B cell (primary cell): ENCODE data around the gene RHOT1. TPM values are rescaled to one million over a fixed set of nuclear protein-coding genes. Genes with fewer than 3 reads are reported as not detected.

Experiments used
- ATAC-seq: fragments of 200-7000 bp; cut with Tn5 transposase; one replicate; pipeline ENCODE4 v1.10.0; 2021; ENCODE audit warnings: low read depth, mild to moderate bottlenecking, moderate number of reproducible peaks, moderate library complexity
- CTCF ChIA-PET: fragments of 350-600 bp; sonication (Branson Sonifier 250); formaldehyde crosslinking; loops from one replicate; lab custom pipeline; 2021; ENCODE audit warnings: antibody characterized with exemption, inconsistent platforms; lab: Charles Lee
- POLR2A ChIA-PET: fragments of 350-600 bp; sonication (Branson Sonifier 250); formaldehyde crosslinking; loops from one replicate; lab custom pipeline; 2021; ENCODE audit warnings: antibody characterized with exemption; lab: Charles Lee
- DNase-seq: peaks from one replicate; pipeline ENCODE4 v3.0.0; 2013
- H2AFZ ChIP-seq: 2 replicates; pipeline ENCODE4 v1.6.1; 2012; ENCODE audit warnings: mild to moderate bottlenecking, low read depth, low read length; ENCODE audit not compliant: insufficient read depth, poor library complexity, severe bottlenecking
- H3K27ac ChIP-seq, 2 donors: 1 replicate in 1 of 2; 2 replicates in 1 of 2; pipeline ENCODE4 v1.5.1; 2012 to 2013; ENCODE audit warnings: low read length in 2 of 2, mild to moderate bottlenecking in 2 of 2, moderate library complexity in 1 of 2
- H3K27me3 ChIP-seq, 4 experiments: fragments of 200-600 bp in 1 of 4; sonication (generic) in 1 of 4; replicated peaks in 1 of 4; 1 replicate in 2 of 4; 2 replicates in 2 of 4; pipeline versions ENCODE4 v1.6.1 to v1.7.0; 2013 to 2016; ENCODE audit warnings: low read length in 3 of 4, mild to moderate bottlenecking in 2 of 4, mixed read lengths in 1 of 4, moderate library complexity in 1 of 4; ENCODE audit not compliant: insufficient read depth in 4 of 4, control insufficient read depth in 3 of 4; ENCODE audit errors: control extremely low read depth in 1 of 4
- H3K36me3 ChIP-seq, 2 experiments: replicated peaks in 1 of 2; 1 replicate in 1 of 2; 2 replicates in 1 of 2; pipeline versions ENCODE4 v1.6.1 to v1.7.1; 2013; ENCODE audit warnings: low read length in 1 of 2; ENCODE audit not compliant: insufficient read depth in 2 of 2, control insufficient read depth in 1 of 2; ENCODE audit errors: control extremely low read depth in 1 of 2, extremely low read depth in 1 of 2
- H3K4me1 ChIP-seq, 2 donors: fragments of 200-600 bp in 1 of 2; sonication (generic) in 1 of 2; 1 replicate in 1 of 2; 2 replicates in 1 of 2; pipeline versions ENCODE4 v1.5.1 to v1.6.1; 2013 to 2017; ENCODE audit warnings: low read length in 2 of 2; ENCODE audit not compliant: control insufficient read depth in 2 of 2, insufficient read depth in 2 of 2
- H3K4me2 ChIP-seq: replicated peaks from 2 replicates; pipeline ENCODE3; 2012; ENCODE audit warnings: mild to moderate bottlenecking, low read depth, low read length; ENCODE audit not compliant: poor library complexity, severe bottlenecking
- H3K4me3 ChIP-seq, 5 experiments: fragments of 200-600 bp in 1 of 5; sonication (generic) in 1 of 5; 1 replicate in 3 of 5; 2 replicates in 2 of 5; pipeline versions ENCODE4 v1.5.1 to v1.7.0; 2011 to 2016; ENCODE audit warnings: low read length in 4 of 5, mild to moderate bottlenecking in 4 of 5, low read depth in 2 of 5, control low read depth in 1 of 5, moderate library complexity in 1 of 5; ENCODE audit not compliant: insufficient read depth in 1 of 5; ENCODE audit errors: control extremely low read depth in 1 of 5, extremely low read depth in 1 of 5
- H3K79me2 ChIP-seq: fragments of 200-600 bp; sonication (generic); one replicate; pipeline ENCODE4 v1.6.0; 2016; ENCODE audit warnings: low read length; ENCODE audit not compliant: control insufficient read depth, insufficient read depth
- H3K9ac ChIP-seq: fragments of 200-600 bp; sonication (generic); 2 replicates; pipeline ENCODE4 v1.6.1; 2017; ENCODE audit warnings: mild to moderate bottlenecking, low read length, moderate library complexity
- H3K9me3 ChIP-seq, 3 donors: one replicate each; pipeline versions ENCODE4 v1.6.1 to v1.7.1; 2013; ENCODE audit warnings: low read length in 2 of 3; ENCODE audit not compliant: control insufficient read depth in 2 of 3, insufficient read depth in 1 of 3; ENCODE audit errors: control extremely low read depth in 1 of 3
- H4K20me1 ChIP-seq: 2 replicates; pipeline ENCODE4 v1.6.0; 2012; ENCODE audit warnings: mild to moderate bottlenecking, low read length; ENCODE audit not compliant: insufficient read depth, control insufficient read depth, poor library complexity, severe bottlenecking
- H3K27ac Mint-ChIP-seq: one replicate; pipeline ENCODE4 v1.8.0; 2021; ENCODE audit warnings: mixed read lengths
- H3K27me3 Mint-ChIP-seq: one replicate; pipeline ENCODE4 v1.8.0; 2021; ENCODE audit warnings: mixed read lengths
- H3K4me1 Mint-ChIP-seq: one replicate; pipeline ENCODE4 v1.8.0; 2021; ENCODE audit warnings: mixed read lengths
- H3K4me3 Mint-ChIP-seq: one replicate; pipeline ENCODE4 v1.8.0; 2021; ENCODE audit warnings: mixed read lengths
- H3K9me3 Mint-ChIP-seq: one replicate; pipeline ENCODE4 v1.8.0; 2022; ENCODE audit warnings: mixed read lengths; ENCODE audit not compliant: insufficient read depth
- EZH2 ChIP-seq: IDR thresholded peaks from 2 replicates; pipeline ENCODE4 v1.6.1; 2012; ENCODE audit warnings: borderline replicate concordance, low read depth, mild to moderate bottlenecking, moderate library complexity, low read length; ENCODE audit not compliant: insufficient read depth, poor library complexity, severe bottlenecking
- WGBS: methylation state at CpG from one replicate; pipeline ENCODE4 v1.1.5; 2013; ENCODE audit warnings: missing lambda C conversion rate; ENCODE audit not compliant: insufficient coverage; 5-methylcytosine and 5-hydroxymethylcytosine counted together
- intact Hi-C: fragments of 100-400 bp; cut with micrococcal nuclease; formaldehyde crosslinking; loops from one replicate; pipeline ENCODE4 v1.10.0; 2022
- polyA plus RNA-seq: library from polyadenylated mRNA; depleted of rRNA; stranded (reverse); fragments of >200 nt; gene quantifications from 2 replicates; pipeline ENCODE4 v1.2.3, GENCODE V29; 2012
- total RNA-seq, 2 donors: library from RNA; stranded (reverse); fragments of 120-200 nt in 1 of 2; gene quantifications; 1 replicate in 1 of 2; 2 replicates in 1 of 2; pipeline versions ENCODE4 v1.2.3 to v1.2.4, GENCODE V29; 2013 to 2022
- TF ChIP-seq, protein P1 (sequence below): fragments of 200-600 bp; IDR thresholded peaks from one replicate; pipeline ENCODE4 v1.8.0; 2022; ENCODE audit warnings: antibody characterized with exemption, mild to moderate bottlenecking

RHOT1 gene
- total and polyA plus RNA-seq, 2 donors (not counting 1 experiment from before 2014, with no cell fraction given) = 24.6 to 24.7 TPM

DNA sequence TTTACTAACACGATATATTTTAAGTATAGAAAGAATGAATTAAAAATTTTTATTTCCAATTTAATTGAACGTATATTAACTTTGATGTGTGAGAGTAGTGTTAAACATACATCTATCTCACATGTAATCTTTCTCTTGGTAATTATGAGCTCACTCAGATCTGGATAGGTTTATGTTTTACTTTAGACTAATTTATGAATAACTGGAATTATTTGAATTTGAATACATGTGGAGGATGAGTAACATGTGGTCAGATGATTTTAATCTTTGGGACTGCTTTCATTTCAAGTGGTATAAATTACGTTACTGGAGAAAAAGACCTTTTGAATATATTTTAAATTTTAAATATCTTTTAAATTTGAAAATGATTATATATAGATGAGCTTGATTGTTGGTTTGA, 73.4 kb downstream of the RHOT1 start:
- H3K4me2 ChIP-seq = no peak overlapping the region
- no peaks in the 10 kb centered on the region for H3K4me1 Mint-ChIP-seq
- no peak for DNase-seq
- H3K27me3 Mint-ChIP-seq = no peaks in the 10 kb centered on the region
- H3K4me3 Mint-ChIP-seq = no peak overlapping the region
- ChIA-PET POLR2A (no interaction called here), CTCF (interaction anchor here (0.6 kb wide), 1 partner anchor 443 kb away, joined by 3 read pairs; no protein-coding TSS in a partner anchor)
- no peaks in the 10 kb centered on the region for H3K79me2 ChIP-seq
- no peaks in the 10 kb centered on the region for H3K27me3 ChIP-seq
- no peaks in the 10 kb centered on the region for H3K9me3 ChIP-seq
- intact Hi-C loops = no loop called here
- no peak overlapping the region for H3K27ac ChIP-seq
- no peaks in the 10 kb centered on the region for H3K4me1 ChIP-seq
- WGBS = no CpG with 5 or more reads among the region's 3 CpGs
- no peak overlapping the region for H2AFZ ChIP-seq
- TF ChIP-seq, protein P1, sequence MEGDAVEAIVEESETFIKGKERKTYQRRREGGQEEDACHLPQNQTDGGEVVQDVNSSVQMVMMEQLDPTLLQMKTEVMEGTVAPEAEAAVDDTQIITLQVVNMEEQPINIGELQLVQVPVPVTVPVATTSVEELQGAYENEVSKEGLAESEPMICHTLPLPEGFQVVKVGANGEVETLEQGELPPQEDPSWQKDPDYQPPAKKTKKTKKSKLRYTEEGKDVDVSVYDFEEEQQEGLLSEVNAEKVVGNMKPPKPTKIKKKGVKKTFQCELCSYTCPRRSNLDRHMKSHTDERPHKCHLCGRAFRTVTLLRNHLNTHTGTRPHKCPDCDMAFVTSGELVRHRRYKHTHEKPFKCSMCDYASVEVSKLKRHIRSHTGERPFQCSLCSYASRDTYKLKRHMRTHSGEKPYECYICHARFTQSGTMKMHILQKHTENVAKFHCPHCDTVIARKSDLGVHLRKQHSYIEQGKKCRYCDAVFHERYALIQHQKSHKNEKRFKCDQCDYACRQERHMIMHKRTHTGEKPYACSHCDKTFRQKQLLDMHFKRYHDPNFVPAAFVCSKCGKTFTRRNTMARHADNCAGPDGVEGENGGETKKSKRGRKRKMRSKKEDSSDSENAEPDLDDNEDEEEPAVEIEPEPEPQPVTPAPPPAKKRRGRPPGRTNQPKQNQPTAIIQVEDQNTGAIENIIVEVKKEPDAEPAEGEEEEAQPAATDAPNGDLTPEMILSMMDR = no peak
- TF ChIP-seq EZH2 = no peak
- H4K20me1 ChIP-seq = no peaks in the 10 kb centered on the region
- no peak for ATAC-seq
- H3K36me3 ChIP-seq = peaks cover 0 to 11% of the 10 kb centered on the region in 2 experiments
- H3K9ac ChIP-seq = no peak overlapping the region
- no peak overlapping the region for H3K27ac Mint-ChIP-seq
- no peaks in the 10 kb centered on the region for H3K9me3 Mint-ChIP-seq
- no peak overlapping the region for H3K4me3 ChIP-seq

DNA sequence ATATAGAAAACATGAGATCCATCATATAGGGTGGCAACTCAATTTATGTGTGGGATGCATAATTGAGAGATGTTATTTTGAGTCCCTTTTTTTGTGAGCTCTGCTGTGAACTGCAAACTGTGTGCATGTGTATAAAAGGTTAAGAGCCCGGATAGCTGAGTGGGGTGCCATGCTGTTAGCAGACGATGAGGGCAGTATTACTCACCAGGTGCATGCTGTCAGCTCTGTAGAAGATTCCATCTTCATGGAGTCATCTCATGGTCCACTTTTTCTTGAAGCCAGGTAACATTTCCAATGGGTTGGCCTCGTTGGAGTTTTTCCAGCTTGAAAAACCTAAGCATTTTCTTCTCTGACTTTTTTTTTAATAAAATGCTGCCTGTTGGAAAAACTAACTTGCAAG, 80.3 kb downstream of the RHOT1 start:
- no peaks in the 10 kb centered on the region for H3K9me3 ChIP-seq
- H4K20me1 ChIP-seq = no peaks in the 10 kb centered on the region
- CTCF ChIA-PET = interaction anchor here (0.6 to 1.8 kb wide), 2 partner anchors 20 to 30 kb away, joined by 3 to 4 read pairs; no protein-coding TSS in a partner anchor
- H3K27me3 ChIP-seq = no peaks in the 10 kb centered on the region
- no peaks in the 10 kb centered on the region for H3K9me3 Mint-ChIP-seq
- no peak for ATAC-seq
- no peak overlapping the region for H3K4me3 ChIP-seq
- H3K79me2 ChIP-seq = no peaks in the 10 kb centered on the region
- no peak overlapping the region for H3K4me3 Mint-ChIP-seq
- WGBS = 89% methylated on average over 2 of the region's 3 CpGs
- H3K27me3 Mint-ChIP-seq = no peaks in the 10 kb centered on the region
- no peaks in the 10 kb centered on the region for H3K36me3 ChIP-seq
- no peak overlapping the region for H3K4me2 ChIP-seq
- H3K27ac ChIP-seq = no peak overlapping the region
- H3K4me1 ChIP-seq = no peaks in the 10 kb centered on the region
- TF ChIP-seq, protein P1 = no peak
- no peak for TF ChIP-seq EZH2
- POLR2A ChIA-PET = no interaction called here
- peaks cover 2% of the 10 kb centered on the region for H3K4me1 Mint-ChIP-seq
- intact Hi-C loops = no loop called here
- no peak overlapping the region for H3K9ac ChIP-seq
- no peak for DNase-seq
- H2AFZ ChIP-seq = no peak overlapping the region
- no peak overlapping the region for H3K27ac Mint-ChIP-seq
